ENCODE data around the gene SS18L1.

GRCh38 chr20:62168061-62168460, 24.5 kb downstream of the SS18L1 start:
- TF ChIP-seq CTCF (IDR thresholded peaks at IDR 0.05): no peak
- no peak for TF ChIP-seq POLR2A (IDR thresholded peaks at IDR 0.05)

Measured in testis (tissue), 2 donors.